ENCODE data around the gene KNDC1.
"Not testable (repeated sequence)": the region's sequence is repeated elsewhere in the genome, so short reads cannot be mapped to it uniquely, and the experiment has no call there.

KNDC1 gene

GRCh38 chr10:133225707-133226191, 65.7 kb downstream of the KNDC1 start:
- Histone ChIP-seq H3K36me3 (ENCODE audit: control insufficient read depth in 1 of 2, insufficient read depth in 2 of 2, low read length in 2 of 2) (no peaks in the 10 kb centered on the region), H3K27me3 (ENCODE audit: control insufficient read depth in 1 of 2, insufficient read depth in 2 of 2, low read length in 2 of 2) (peaks cover 11 to 26% of the 10 kb centered on the region in 2 donors), H3K9ac (ENCODE audit: low read depth in 1 of 2, low read length in 2 of 2) (no peak overlapping the region), H3K9me3 (ENCODE audit: control insufficient read depth in 1 of 2, low read length in 2 of 2) (no peaks in the 10 kb centered on the region), H3K4me3 (ENCODE audit: low read depth in 1 of 2, low read length in 2 of 2) (no peak overlapping the region), H3K4me1 (ENCODE audit: control insufficient read depth in 1 of 2, insufficient read depth in 2 of 2, low read length in 2 of 2) (no peaks in the 10 kb centered on the region), H3K27ac (ENCODE audit: low read depth, low read length) (no peak overlapping the region)

- no peaks in the 10 kb centered on the region for H3K36me3 ChIP-seq (ENCODE audit: control insufficient read depth in 1 of 2, insufficient read depth in 2 of 2, low read length in 2 of 2)
- no peaks in the 10 kb centered on the region for H3K9me3 ChIP-seq (ENCODE audit: control insufficient read depth in 1 of 2, low read length in 2 of 2)
- no peak overlapping the region for H3K9ac ChIP-seq (ENCODE audit: low read depth in 1 of 2, low read length in 2 of 2)
- no peaks in the 10 kb centered on the region for H3K4me1 ChIP-seq (ENCODE audit: control insufficient read depth in 1 of 2, insufficient read depth in 2 of 2, low read length in 2 of 2)
- peaks cover 13 to 24% of the 10 kb centered on the region in 2 donors for H3K27me3 ChIP-seq (ENCODE audit: control insufficient read depth in 1 of 2, insufficient read depth in 2 of 2, low read length in 2 of 2)
- no peak overlapping the region for H3K27ac ChIP-seq (ENCODE audit: low read depth, low read length)
- H3K4me3 ChIP-seq (ENCODE audit: low read depth in 1 of 2, low read length in 2 of 2), result no peak overlapping the region
Observed at GRCh38 chr10:133226251-133226808, 66.3 kb downstream of the KNDC1 start.

- no peaks in the 10 kb centered on the region for H3K9me3 ChIP-seq (ENCODE audit: control insufficient read depth in 1 of 2, low read length in 2 of 2)
- H3K4me1 ChIP-seq (ENCODE audit: control insufficient read depth in 1 of 2, insufficient read depth in 2 of 2, low read length in 2 of 2), result no peaks in the 10 kb centered on the region
- no peak overlapping the region for H3K4me3 ChIP-seq (ENCODE audit: low read depth in 1 of 2, low read length in 2 of 2)
- no peak overlapping the region for H3K9ac ChIP-seq (ENCODE audit: low read depth in 1 of 2, low read length in 2 of 2)
- peaks cover 23 to 30% of the 10 kb centered on the region in 2 donors for H3K27me3 ChIP-seq (ENCODE audit: control insufficient read depth in 1 of 2, insufficient read depth in 2 of 2, low read length in 2 of 2)
- H3K36me3 ChIP-seq (ENCODE audit: control insufficient read depth in 1 of 2, insufficient read depth in 2 of 2, low read length in 2 of 2), result no peaks in the 10 kb centered on the region
- no peak overlapping the region for H3K27ac ChIP-seq (ENCODE audit: low read depth, low read length)
Observed at GRCh38 chr10:133227256-133227655, 67.2 kb downstream of the KNDC1 start.

- Histone ChIP-seq H3K9me3 (ENCODE audit: control insufficient read depth in 1 of 2, low read length in 2 of 2) (no peaks in the 10 kb centered on the region), H3K4me3 (ENCODE audit: low read depth in 1 of 2, low read length in 2 of 2) (no peak overlapping the region), H3K27me3 (ENCODE audit: control insufficient read depth in 1 of 2, insufficient read depth in 2 of 2, low read length in 2 of 2) (peaks cover 24 to 30% of the 10 kb centered on the region in 2 donors), H3K36me3 (ENCODE audit: control insufficient read depth in 1 of 2, insufficient read depth in 2 of 2, low read length in 2 of 2) (no peaks in the 10 kb centered on the region), H3K9ac (ENCODE audit: low read depth in 1 of 2, low read length in 2 of 2) (no peak overlapping the region), H3K4me1 (ENCODE audit: control insufficient read depth in 1 of 2, insufficient read depth in 2 of 2, low read length in 2 of 2) (no peaks in the 10 kb centered on the region), H3K27ac (ENCODE audit: low read depth, low read length) (no peak overlapping the region)
Observed at GRCh38 chr10:133229265-133230043, 69.4 kb downstream of the KNDC1 start.

GRCh38 chr10:133230044-133230361, 70.0 kb downstream of the KNDC1 start, which contains the start of gene UTF1:
UTF1 (plus strand) TSS chr10:133230217; CDS start chr10:133230289, 72 bp downstream.
- Histone ChIP-seq H3K9me3 (ENCODE audit: control insufficient read depth in 1 of 2, low read length in 2 of 2) (no peaks in the 10 kb centered on the region), H3K27ac (ENCODE audit: low read depth, low read length) (no peak within 1 kb of the TSS), H3K4me3 (ENCODE audit: low read depth in 1 of 2, low read length in 2 of 2) (no peak within 1 kb of the TSS), H3K36me3 (ENCODE audit: control insufficient read depth in 1 of 2, insufficient read depth in 2 of 2, low read length in 2 of 2) (no peaks in the 10 kb centered on the region), H3K4me1 (ENCODE audit: control insufficient read depth in 1 of 2, insufficient read depth in 2 of 2, low read length in 2 of 2) (no peaks in the 10 kb centered on the region), H3K27me3 (ENCODE audit: control insufficient read depth in 1 of 2, insufficient read depth in 2 of 2, low read length in 2 of 2) (peaks cover 24 to 30% of the 10 kb centered on the region in 2 donors), H3K9ac (ENCODE audit: low read depth in 1 of 2, low read length in 2 of 2) (no peak within 1 kb of the TSS)

- no peak overlapping the region for H3K27ac ChIP-seq (ENCODE audit: low read depth, low read length)
- H3K9me3 ChIP-seq (ENCODE audit: control insufficient read depth in 1 of 2, low read length in 2 of 2), result no peaks in the 10 kb centered on the region
- peaks cover 24 to 30% of the 10 kb centered on the region in 2 donors for H3K27me3 ChIP-seq (ENCODE audit: control insufficient read depth in 1 of 2, insufficient read depth in 2 of 2, low read length in 2 of 2)
- no peak overlapping the region for H3K9ac ChIP-seq (ENCODE audit: low read depth in 1 of 2, low read length in 2 of 2)
- no peak overlapping the region for H3K4me3 ChIP-seq (ENCODE audit: low read depth in 1 of 2, low read length in 2 of 2)
- no peaks in the 10 kb centered on the region for H3K4me1 ChIP-seq (ENCODE audit: control insufficient read depth in 1 of 2, insufficient read depth in 2 of 2, low read length in 2 of 2)
- no peaks in the 10 kb centered on the region for H3K36me3 ChIP-seq (ENCODE audit: control insufficient read depth in 1 of 2, insufficient read depth in 2 of 2, low read length in 2 of 2)
Observed at GRCh38 chr10:133230387-133231195, 70.6 kb downstream of the KNDC1 start.

- Histone ChIP-seq H3K4me1 (ENCODE audit: control insufficient read depth in 1 of 2, insufficient read depth in 2 of 2, low read length in 2 of 2) (no peaks in the 10 kb centered on the region), H3K27ac (ENCODE audit: low read depth, low read length) (no peak overlapping the region), H3K9ac (ENCODE audit: low read depth in 1 of 2, low read length in 2 of 2) (no peak overlapping the region), H3K27me3 (ENCODE audit: control insufficient read depth in 1 of 2, insufficient read depth in 2 of 2, low read length in 2 of 2) (peaks cover 24 to 33% of the 10 kb centered on the region in 2 donors), H3K36me3 (ENCODE audit: control insufficient read depth in 1 of 2, insufficient read depth in 2 of 2, low read length in 2 of 2) (no peaks in the 10 kb centered on the region), H3K9me3 (ENCODE audit: control insufficient read depth in 1 of 2, low read length in 2 of 2) (no peaks in the 10 kb centered on the region), H3K4me3 (ENCODE audit: low read depth in 1 of 2, low read length in 2 of 2) (no peak overlapping the region)
Observed at GRCh38 chr10:133231244-133231945, 71.4 kb downstream of the KNDC1 start.

- no peaks in the 10 kb centered on the region for H3K9me3 ChIP-seq (ENCODE audit: control insufficient read depth in 1 of 2, low read length in 2 of 2)
- no peak overlapping the region for H3K4me3 ChIP-seq (ENCODE audit: low read depth in 1 of 2, low read length in 2 of 2)
- H3K27me3 ChIP-seq (ENCODE audit: control insufficient read depth in 1 of 2, insufficient read depth in 2 of 2, low read length in 2 of 2), result peaks cover 24 to 32% of the 10 kb centered on the region in 2 donors
- H3K36me3 ChIP-seq (ENCODE audit: control insufficient read depth in 1 of 2, insufficient read depth in 2 of 2, low read length in 2 of 2), result no peaks in the 10 kb centered on the region
- no peak overlapping the region for H3K9ac ChIP-seq (ENCODE audit: low read depth in 1 of 2, low read length in 2 of 2)
- H3K4me1 ChIP-seq (ENCODE audit: control insufficient read depth in 1 of 2, insufficient read depth in 2 of 2, low read length in 2 of 2), result no peaks in the 10 kb centered on the region
- no peak overlapping the region for H3K27ac ChIP-seq (ENCODE audit: low read depth, low read length)
Observed at GRCh38 chr10:133231946-133232574, 72.0 kb downstream of the KNDC1 start.

- not testable (repeated sequence) for H3K4me3 ChIP-seq (ENCODE audit: low read depth in 1 of 2, low read length in 2 of 2); H3K27ac ChIP-seq (ENCODE audit: low read depth, low read length); H3K36me3 ChIP-seq (ENCODE audit: control insufficient read depth in 1 of 2, insufficient read depth in 2 of 2, low read length in 2 of 2); H3K4me1 ChIP-seq (ENCODE audit: control insufficient read depth in 1 of 2, insufficient read depth in 2 of 2, low read length in 2 of 2); H3K9ac ChIP-seq (ENCODE audit: low read depth in 1 of 2, low read length in 2 of 2); H3K9me3 ChIP-seq (ENCODE audit: control insufficient read depth in 1 of 2, low read length in 2 of 2)
- peaks cover 26 to 31% of the 10 kb centered on the region in 2 donors for H3K27me3 ChIP-seq (ENCODE audit: control insufficient read depth in 1 of 2, insufficient read depth in 2 of 2, low read length in 2 of 2)
Observed at GRCh38 chr10:133234796-133235195, 74.8 kb downstream of the KNDC1 start.
